SK-N-SH (cell line): ENCODE data around the gene TBXAS1. TPM values are rescaled to one million over a fixed set of nuclear protein-coding genes. Genes with fewer than 3 reads are reported as not detected.

Experiments used
- CTCF ChIA-PET: fragments of 300-600, 350-600 bp; formaldehyde crosslinking; extraction: SDS; loops from one replicate; lab custom pipeline; 2021; lab: Yijun Ruan, JAX
- POLR2A ChIA-PET: fragments of 350-600 bp; sonication (Branson Sonifier 250); formaldehyde crosslinking; extraction: SDS; loops from one replicate; lab custom pipeline; 2020; ENCODE audit warnings: antibody characterized with exemption, inconsistent platforms; lab: Yijun Ruan, JAX
- DNase-seq: peaks from one replicate; pipeline ENCODE4 v3.0.0; 2012
- H2AFZ ChIP-seq: fragments of 200-600 bp; sonication (generic); 2 replicates; pipeline ENCODE4 v1.8.1; 2016; ENCODE audit warnings: antibody characterized with exemption, mild to moderate bottlenecking, low read depth
- H3F3A ChIP-seq: fragments of 200-600 bp; sonication (generic); replicated peaks from 2 replicates; pipeline ENCODE3; 2016; ENCODE audit warnings: antibody characterized with exemption, mild to moderate bottlenecking; ENCODE audit not compliant: insufficient read depth
- H3K27ac ChIP-seq, 2 experiments: fragments of 200-500 bp in 1 of 2; fragments of 200-600 bp in 1 of 2; sonication (Bioruptor generic) in 1 of 2; sonication (generic), shearing (Covaris generic) in 1 of 2; 2 replicates each; pipeline versions ENCODE4 v1.5.1 to v1.6.1; 2014 to 2016; ENCODE audit warnings: low read depth in 2 of 2, inconsistent platforms in 1 of 2, low read length in 1 of 2, mild to moderate bottlenecking in 1 of 2, mixed read lengths in 1 of 2
- H3K27me3 ChIP-seq: fragments of 200-600 bp; sonication (generic), shearing (Covaris generic); 2 replicates; pipeline ENCODE4 v1.6.1; 2016; ENCODE audit warnings: mixed run types; ENCODE audit not compliant: insufficient read depth
- H3K36me3 ChIP-seq, 2 experiments: fragments of 200-500 bp in 1 of 2; fragments of 200-600 bp in 1 of 2; sonication (Bioruptor generic) in 1 of 2; sonication (generic) in 1 of 2; replicated peaks in 1 of 2; 2 replicates each; pipeline versions ENCODE3 to v1.5.1; 2014 to 2016; ENCODE audit warnings: low read length in 1 of 2, mild to moderate bottlenecking in 1 of 2; ENCODE audit not compliant: insufficient read depth in 2 of 2, control insufficient read depth in 1 of 2
- H3K4me1 ChIP-seq, 2 experiments: fragments of 200-500 bp in 1 of 2; fragments of 200-600 bp in 1 of 2; sonication (Bioruptor generic) in 1 of 2; sonication (generic), shearing (Covaris generic) in 1 of 2; 2 replicates each; pipeline versions ENCODE4 v1.5.1 to v1.6.1; 2014 to 2016; ENCODE audit warnings: low read depth in 1 of 2, low read length in 1 of 2, mixed run types in 1 of 2; ENCODE audit not compliant: insufficient read depth in 2 of 2, control insufficient read depth in 1 of 2
- H3K4me2 ChIP-seq: fragments of 200-600 bp; sonication (generic), shearing (Covaris generic); 2 replicates; pipeline ENCODE4 v1.6.1; 2017; ENCODE audit warnings: mixed run types
- H3K4me3 ChIP-seq, 2 experiments: fragments of 200-500 bp in 1 of 2; fragments of 200-600 bp in 1 of 2; sonication (Bioruptor generic) in 1 of 2; sonication (generic), shearing (Covaris generic) in 1 of 2; 2 replicates each; pipeline versions ENCODE4 v1.5.1 to v1.8.1; 2014 to 2016; ENCODE audit warnings: low read depth in 2 of 2, inconsistent platforms in 1 of 2, low read length in 1 of 2, mild to moderate bottlenecking in 1 of 2, mixed read lengths in 1 of 2, moderate library complexity in 1 of 2
- H3K79me2 ChIP-seq: fragments of 200-600 bp; sonication (generic); 2 replicates; pipeline ENCODE4 v1.8.1; 2017; ENCODE audit warnings: mild to moderate bottlenecking; ENCODE audit not compliant: insufficient read depth
- H3K9ac ChIP-seq: fragments of 200-600 bp; sonication (generic); 2 replicates; pipeline ENCODE4 v1.6.1; 2017; ENCODE audit warnings: mixed run types
- H3K9me2 ChIP-seq: fragments of 200-600 bp; sonication (generic); 2 replicates; pipeline ENCODE4 v1.6.1; 2017; ENCODE audit warnings: mixed run types
- H3K9me3 ChIP-seq: fragments of 200-600 bp; sonication (generic); 2 replicates; pipeline ENCODE4 v1.6.1; 2017; ENCODE audit warnings: mixed run types, mild to moderate bottlenecking, moderate library complexity
- H4K20me1 ChIP-seq: fragments of 200-600 bp; sonication (generic); 2 replicates; pipeline ENCODE4 v1.6.1; 2017; ENCODE audit warnings: mild to moderate bottlenecking, mixed run types; ENCODE audit not compliant: insufficient read depth
- EP300 ChIP-seq, 2 experiments: IDR thresholded peaks; 2 replicates each; pipeline versions ENCODE4 v1.4.0 to v1.6.1; 2012; ENCODE audit warnings: borderline replicate concordance in 1 of 2, low read depth in 1 of 2, low read length in 1 of 2
- EZH2phosphoT487 ChIP-seq: fragments of 200-600 bp; sonication (generic); IDR thresholded peaks from 2 replicates; pipeline ENCODE4 v1.6.1; 2017; ENCODE audit warnings: low read depth, mixed run types, mild to moderate bottlenecking, antibody characterized with exemption, moderate library complexity, borderline replicate concordance
- FOSL2 ChIP-seq: IDR thresholded peaks from 2 replicates; pipeline ENCODE4 v1.4.0; 2012; ENCODE audit warnings: low read depth, mild to moderate bottlenecking, moderate library complexity, borderline replicate concordance
- FOXJ3 ChIP-seq: sonication (generic); formaldehyde crosslinking; IDR thresholded peaks from 2 replicates; pipeline ENCODE4 v1.5.1; 2020; ENCODE audit warnings: mild to moderate bottlenecking, missing genetic modification reagents
- GABPA ChIP-seq: IDR thresholded peaks from 2 replicates; pipeline ENCODE4 v1.4.0; 2012; ENCODE audit warnings: low read depth, mild to moderate bottlenecking
- GATA2 ChIP-seq: sonication (generic); formaldehyde crosslinking; IDR thresholded peaks from 2 replicates; pipeline ENCODE4 v1.5.0; 2020; ENCODE audit warnings: mild to moderate bottlenecking, missing genetic modification reagents
- MXI1 ChIP-seq: IDR thresholded peaks from 2 replicates; pipeline ENCODE4 v1.6.1; 2012; ENCODE audit warnings: mild to moderate bottlenecking, low read depth, low read length, improper control_type of control experiment
- NFIC ChIP-seq: IDR thresholded peaks from 2 replicates; pipeline ENCODE4 v1.4.0; 2012; ENCODE audit warnings: borderline replicate concordance
- POLR2AphosphoS5 ChIP-seq: IDR thresholded peaks from 2 replicates; pipeline ENCODE4 v1.6.1; 2012; ENCODE audit warnings: low read depth, low read length
- RAD21 ChIP-seq: IDR thresholded peaks from 2 replicates; pipeline ENCODE4 v1.6.1; 2012; ENCODE audit warnings: mild to moderate bottlenecking, low read length
- RCOR1 ChIP-seq: fragments of 150-350 bp; IDR thresholded peaks from 2 replicates; pipeline ENCODE4 v1.6.1; 2017; ENCODE audit warnings: antibody characterized with exemption, low read length
- SIN3A ChIP-seq: IDR thresholded peaks from 2 replicates; pipeline ENCODE4 v1.6.1; 2012; ENCODE audit warnings: low read depth, mild to moderate bottlenecking, low read length, moderate library complexity, borderline replicate concordance
- SMC3 ChIP-seq: IDR thresholded peaks from 2 replicates; pipeline ENCODE4 v1.6.1; 2012; ENCODE audit warnings: low read depth, low read length, improper control_type of control experiment
- WGBS: methylation state at CpG from one replicate; pipeline ENCODE4 v1.1.6; 2017; ENCODE audit warnings: low lambda C conversion rate; 5-methylcytosine and 5-hydroxymethylcytosine counted together
- polyA plus RNA-seq, 3 experiments: library from polyadenylated mRNA; depleted of rRNA; stranded (reverse); fragments of >200 nt; gene quantifications; 2 replicates each; pipeline ENCODE4 v1.2.3, GENCODE V29; 2012
- TF ChIP-seq, protein P1 (sequence below): IDR thresholded peaks from 2 replicates; pipeline ENCODE4 v1.4.0; 2012; ENCODE audit warnings: low read depth, borderline replicate concordance
- TF ChIP-seq, protein P2 (sequence below): fragments of 150-350 bp; IDR thresholded peaks from 2 replicates; pipeline ENCODE4 v1.6.1; 2016; ENCODE audit warnings: mild to moderate bottlenecking, low read depth, low read length
- TF ChIP-seq, protein P3 (sequence below): IDR thresholded peaks from 2 replicates; pipeline ENCODE4 v1.4.0; 2012; ENCODE audit warnings: low read depth, borderline replicate concordance

The TBXAS1 gene
- polyA plus RNA-seq, 1 of the 3 experiments (the other 2 are of a cell fraction): 4.4 TPM

DNA sequence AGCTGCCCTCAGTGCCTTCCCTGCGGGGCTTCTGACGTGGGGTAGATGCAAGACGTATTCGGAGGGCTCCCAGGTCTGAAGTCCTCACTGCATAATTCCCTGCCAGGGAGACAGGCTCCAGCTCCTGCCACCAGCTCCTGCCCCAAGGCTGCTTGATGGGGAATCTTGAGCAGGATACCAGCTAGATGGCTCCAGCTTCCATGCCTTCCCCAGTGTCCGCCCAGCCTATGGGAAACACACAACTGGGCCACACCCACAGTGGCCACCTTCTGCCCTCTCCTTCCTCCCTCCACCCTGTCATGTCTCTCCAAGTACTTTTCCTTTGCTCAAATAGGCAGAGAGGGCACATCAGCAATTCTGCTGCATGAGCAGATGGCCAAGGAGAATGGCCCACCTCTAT lies 137.9 kb downstream of the TBXAS1 start:
- H3K36me3 ChIP-seq: no peaks in the 10 kb centered on the region
- no peaks in the 10 kb centered on the region for H3K4me1 ChIP-seq
- H2AFZ ChIP-seq: no peak overlapping the region
- no peak overlapping the region for H3K9ac ChIP-seq
- no peak overlapping the region for H3K27ac ChIP-seq
- DNase-seq: no peak
- 81% methylated on average over 5 of the region's 5 CpGs for WGBS
- ChIA-PET POLR2A (no interaction called here), CTCF (interaction anchor here (1.3 to 2.2 kb wide), 2 partner anchors 35 to 320 kb away, joined by 6 to 8 read pairs; no protein-coding TSS in a partner anchor)
- TF ChIP-seq GABPA (no peak), MXI1 (no peak), SMC3 (no peak), RAD21 (no peak), FOSL2 (no peak), GATA2 (CRISPR knock-in tag) (no peak), EP300 (IDR thresholded peaks at IDR 0.05; ENCODE audit: borderline replicate concordance in 1 of 2, low read depth in 1 of 2, low read length in 1 of 2) (no peak), RCOR1 (no peak), POLR2AphosphoS5 (no peak), FOXJ3 (CRISPR knock-in tag) (no peak), EZH2phosphoT487 (no peak)
- TF ChIP-seq, protein P1, sequence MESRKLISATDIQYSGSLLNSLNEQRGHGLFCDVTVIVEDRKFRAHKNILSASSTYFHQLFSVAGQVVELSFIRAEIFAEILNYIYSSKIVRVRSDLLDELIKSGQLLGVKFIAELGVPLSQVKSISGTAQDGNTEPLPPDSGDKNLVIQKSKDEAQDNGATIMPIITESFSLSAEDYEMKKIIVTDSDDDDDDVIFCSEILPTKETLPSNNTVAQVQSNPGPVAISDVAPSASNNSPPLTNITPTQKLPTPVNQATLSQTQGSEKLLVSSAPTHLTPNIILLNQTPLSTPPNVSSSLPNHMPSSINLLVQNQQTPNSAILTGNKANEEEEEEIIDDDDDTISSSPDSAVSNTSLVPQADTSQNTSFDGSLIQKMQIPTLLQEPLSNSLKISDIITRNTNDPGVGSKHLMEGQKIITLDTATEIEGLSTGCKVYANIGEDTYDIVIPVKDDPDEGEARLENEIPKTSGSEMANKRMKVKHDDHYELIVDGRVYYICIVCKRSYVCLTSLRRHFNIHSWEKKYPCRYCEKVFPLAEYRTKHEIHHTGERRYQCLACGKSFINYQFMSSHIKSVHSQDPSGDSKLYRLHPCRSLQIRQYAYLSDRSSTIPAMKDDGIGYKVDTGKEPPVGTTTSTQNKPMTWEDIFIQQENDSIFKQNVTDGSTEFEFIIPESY: no peak
- TF ChIP-seq, protein P2, sequence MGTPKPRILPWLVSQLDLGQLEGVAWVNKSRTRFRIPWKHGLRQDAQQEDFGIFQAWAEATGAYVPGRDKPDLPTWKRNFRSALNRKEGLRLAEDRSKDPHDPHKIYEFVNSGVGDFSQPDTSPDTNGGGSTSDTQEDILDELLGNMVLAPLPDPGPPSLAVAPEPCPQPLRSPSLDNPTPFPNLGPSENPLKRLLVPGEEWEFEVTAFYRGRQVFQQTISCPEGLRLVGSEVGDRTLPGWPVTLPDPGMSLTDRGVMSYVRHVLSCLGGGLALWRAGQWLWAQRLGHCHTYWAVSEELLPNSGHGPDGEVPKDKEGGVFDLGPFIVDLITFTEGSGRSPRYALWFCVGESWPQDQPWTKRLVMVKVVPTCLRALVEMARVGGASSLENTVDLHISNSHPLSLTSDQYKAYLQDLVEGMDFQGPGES: no peak
- no peaks in the 10 kb centered on the region for H3F3A ChIP-seq
- no peaks in the 10 kb centered on the region for H4K20me1 ChIP-seq
- no peak overlapping the region for H3K4me2 ChIP-seq
- H3K79me2 ChIP-seq: no peaks in the 10 kb centered on the region
- H3K4me3 ChIP-seq: no peak overlapping the region
- H3K9me3 ChIP-seq: no peaks in the 10 kb centered on the region
- peaks cover 33% of the 10 kb centered on the region for H3K27me3 ChIP-seq
- no peaks in the 10 kb centered on the region for H3K9me2 ChIP-seq

DNA sequence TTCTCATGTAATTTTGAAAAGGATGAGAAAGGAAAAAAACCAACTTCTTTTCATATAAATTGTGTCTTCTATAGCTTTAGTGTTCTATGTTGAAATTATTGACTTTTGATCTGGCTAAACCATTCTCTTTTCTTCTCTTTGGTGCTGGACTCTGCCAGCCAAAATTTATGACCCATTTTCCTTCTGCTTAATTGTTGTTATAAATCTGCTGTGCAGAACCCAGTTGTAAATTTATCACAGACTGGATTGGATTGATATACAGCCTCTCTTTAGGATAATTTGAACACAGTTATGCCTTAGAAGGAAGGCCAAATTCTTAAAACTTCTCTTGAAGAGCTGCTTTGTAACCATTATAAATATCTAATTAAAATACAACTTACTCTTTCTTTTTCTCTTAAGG lies 139.9 kb downstream of the TBXAS1 start:
- Histone ChIP-seq H3K4me1 (no peaks in the 10 kb centered on the region), H3K36me3 (no peaks in the 10 kb centered on the region), H3K9me3 (no peaks in the 10 kb centered on the region), H3K27me3 (peaks cover 36% of the 10 kb centered on the region), H3K4me3 (no peak overlapping the region), H3K9ac (no peak overlapping the region), H3K79me2 (no peaks in the 10 kb centered on the region), H3K27ac (no peak overlapping the region), H3K9me2 (no peaks in the 10 kb centered on the region), H2AFZ (no peak overlapping the region), H3F3A (no peaks in the 10 kb centered on the region), H3K4me2 (no peak overlapping the region), H4K20me1 (no peaks in the 10 kb centered on the region)
- ChIA-PET POLR2A (no interaction called here), CTCF (interaction anchor here (0.7 to 2.2 kb wide), 3 partner anchors 18 to 322 kb away, joined by 3 to 8 read pairs (median 3); no protein-coding TSS in a partner anchor)
- no peak for TF ChIP-seq FOSL2
- TF ChIP-seq SIN3A: no peak
- TF ChIP-seq RAD21: no peak
- no peak for TF ChIP-seq NFIC
- TF ChIP-seq, protein P3, sequence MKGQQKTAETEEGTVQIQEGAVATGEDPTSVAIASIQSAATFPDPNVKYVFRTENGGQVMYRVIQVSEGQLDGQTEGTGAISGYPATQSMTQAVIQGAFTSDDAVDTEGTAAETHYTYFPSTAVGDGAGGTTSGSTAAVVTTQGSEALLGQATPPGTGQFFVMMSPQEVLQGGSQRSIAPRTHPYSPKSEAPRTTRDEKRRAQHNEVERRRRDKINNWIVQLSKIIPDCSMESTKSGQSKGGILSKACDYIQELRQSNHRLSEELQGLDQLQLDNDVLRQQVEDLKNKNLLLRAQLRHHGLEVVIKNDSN: no peak
- TF ChIP-seq POLR2AphosphoS5: no peak
- DNase-seq: no peak
